ENCODE data around the gene ZKSCAN4. TPM values are rescaled to one million over a fixed set of nuclear protein-coding genes. Genes with fewer than 3 reads are reported as not detected.

Gene ZKSCAN4
- total RNA-seq, 1 donor from 2014 or later: 3.9 TPM

GRCh38 chr6:28205879-28206278, 46.2 kb downstream of the ZKSCAN4 start:
- no peak overlapping the region for H3K27ac Mint-ChIP-seq (ENCODE audit: unreplicated experiment)
- peaks cover 64% of the 10 kb centered on the region for H3K27me3 Mint-ChIP-seq (ENCODE audit: low read depth, unreplicated experiment)
- H3K4me1 Mint-ChIP-seq (ENCODE audit: low read depth, unreplicated experiment): peaks cover 5% of the 10 kb centered on the region

GRCh38 chr6:28203201-28203600, 48.9 kb downstream of the ZKSCAN4 start:
- Mint-ChIP-seq H3K9me3 (ENCODE audit: unreplicated experiment) (peaks cover 11% of the 10 kb centered on the region), H3K4me1 (ENCODE audit: low read depth, unreplicated experiment) (peaks cover 5% of the 10 kb centered on the region), H3K27ac (ENCODE audit: unreplicated experiment) (no peak overlapping the region), H3K36me3 (ENCODE audit: low read depth, unreplicated experiment) (no peaks in the 10 kb centered on the region), H3K4me3 (ENCODE audit: unreplicated experiment) (no peak overlapping the region), H3K27me3 (ENCODE audit: low read depth, unreplicated experiment) (peaks cover 65% of the 10 kb centered on the region)
- H3K36me3 ChIP-seq (ENCODE audit: insufficient read depth, low read length): no peaks in the 10 kb centered on the region
- no peak overlapping the region for H3K9ac ChIP-seq (ENCODE audit: low read length)
- no peaks in the 10 kb centered on the region for H3K79me2 ChIP-seq (ENCODE audit: insufficient read depth, low read length)
- H3K27me3 ChIP-seq (ENCODE audit: insufficient read depth, low read length): peaks cover 32% of the 10 kb centered on the region
- H3K4me2 ChIP-seq (ENCODE audit: low read length): no peak overlapping the region
- FAIRE-seq: no peak
- peaks cover 2% of the 10 kb centered on the region for H3K9me3 ChIP-seq (ENCODE audit: insufficient read depth, low read depth, low read length)
- H3K4me3 ChIP-seq (ENCODE audit: insufficient read depth, low read depth, low read length): no peak overlapping the region
- H2AFZ ChIP-seq (ENCODE audit: low read depth, low read length): no peak overlapping the region
- H4K20me1 ChIP-seq (ENCODE audit: insufficient read depth, low read length): no peaks in the 10 kb centered on the region
- H3K27ac ChIP-seq (ENCODE audit: low read depth, low read length): no peak overlapping the region
- peaks cover 15% of the 10 kb centered on the region for H3K4me1 ChIP-seq (ENCODE audit: insufficient read depth, low read length)
- TF ChIP-seq CTCF (IDR thresholded peaks at IDR 0.05; ENCODE audit: insufficient read depth, low read depth, low read length): no peak
- no peak for TF ChIP-seq EZH2 (IDR thresholded peaks at IDR 0.05; ENCODE audit: insufficient read depth, low read length)
- no peak for DNase-seq (ENCODE audit: low read depth)

More at GRCh38 chr6:28205879-28206278, 46.2 kb downstream of the ZKSCAN4 start:
- Histone ChIP-seq H3K79me2 (ENCODE audit: insufficient read depth, low read length) (no peaks in the 10 kb centered on the region), H3K4me2 (ENCODE audit: low read length) (no peak overlapping the region), H3K27ac (ENCODE audit: low read depth, low read length) (no peak overlapping the region), H3K9ac (ENCODE audit: low read length) (no peak overlapping the region), H3K9me3 (ENCODE audit: insufficient read depth, low read depth, low read length) (peaks cover 2% of the 10 kb centered on the region), H2AFZ (ENCODE audit: low read depth, low read length) (no peak overlapping the region), H3K4me1 (ENCODE audit: insufficient read depth, low read length) (peaks cover 16% of the 10 kb centered on the region), H4K20me1 (ENCODE audit: insufficient read depth, low read length) (no peaks in the 10 kb centered on the region), H3K4me3 (ENCODE audit: insufficient read depth, low read depth, low read length) (no peak overlapping the region), H3K27me3 (ENCODE audit: insufficient read depth, low read length) (peaks cover 55% of the 10 kb centered on the region), H3K36me3 (ENCODE audit: insufficient read depth, low read length) (no peaks in the 10 kb centered on the region)
- FAIRE-seq: no peak
- DNase-seq (ENCODE audit: low read depth): no peak
- TF ChIP-seq CTCF (IDR thresholded peaks at IDR 0.05; ENCODE audit: insufficient read depth, low read depth, low read length) (no peak), EZH2 (IDR thresholded peaks at IDR 0.05; ENCODE audit: insufficient read depth, low read length) (no peak)
- H3K9me3 Mint-ChIP-seq (ENCODE audit: unreplicated experiment): no peaks in the 10 kb centered on the region
- H3K4me3 Mint-ChIP-seq (ENCODE audit: unreplicated experiment): no peak overlapping the region
- H3K36me3 Mint-ChIP-seq (ENCODE audit: low read depth, unreplicated experiment): no peaks in the 10 kb centered on the region

GRCh38 chr6:28200020-28200419, 52.0 kb downstream of the ZKSCAN4 start:
- H3K4me3 ChIP-seq (ENCODE audit: insufficient read depth, low read depth, low read length): no peak overlapping the region
- TF ChIP-seq EZH2 (IDR thresholded peaks at IDR 0.05; ENCODE audit: insufficient read depth, low read length) (no peak), CTCF (IDR thresholded peaks at IDR 0.05; ENCODE audit: insufficient read depth, low read depth, low read length) (no peak)
- Mint-ChIP-seq H3K9me3 (ENCODE audit: unreplicated experiment) (peaks cover 26% of the 10 kb centered on the region), H3K36me3 (ENCODE audit: low read depth, unreplicated experiment) (no peaks in the 10 kb centered on the region), H3K27me3 (ENCODE audit: low read depth, unreplicated experiment) (peaks cover 39% of the 10 kb centered on the region), H3K27ac (ENCODE audit: unreplicated experiment) (no peak overlapping the region), H3K4me3 (ENCODE audit: unreplicated experiment) (no peak overlapping the region), H3K4me1 (ENCODE audit: low read depth, unreplicated experiment) (no peaks in the 10 kb centered on the region)
- FAIRE-seq: no peak
- no peak overlapping the region for H2AFZ ChIP-seq (ENCODE audit: low read depth, low read length)
- DNase-seq (ENCODE audit: low read depth): no peak
- H3K79me2 ChIP-seq (ENCODE audit: insufficient read depth, low read length): no peaks in the 10 kb centered on the region
- peaks cover 5% of the 10 kb centered on the region for H3K27me3 ChIP-seq (ENCODE audit: insufficient read depth, low read length)
- H3K9me3 ChIP-seq (ENCODE audit: insufficient read depth, low read depth, low read length): peaks cover 2% of the 10 kb centered on the region
- H3K27ac ChIP-seq (ENCODE audit: low read depth, low read length): no peak overlapping the region
- H4K20me1 ChIP-seq (ENCODE audit: insufficient read depth, low read length): no peaks in the 10 kb centered on the region
- no peaks in the 10 kb centered on the region for H3K36me3 ChIP-seq (ENCODE audit: insufficient read depth, low read length)
- no peaks in the 10 kb centered on the region for H3K4me1 ChIP-seq (ENCODE audit: insufficient read depth, low read length)
- H3K9ac ChIP-seq (ENCODE audit: low read length): no peak overlapping the region
- no peak overlapping the region for H3K4me2 ChIP-seq (ENCODE audit: low read length)
